Dermis blood vessel endothelial cell (primary cell): Measurements from ENCODE around the gene TLR3. TPM values are rescaled to one million over a fixed set of nuclear protein-coding genes. Genes with fewer than 3 reads are reported as not detected.
"Not testable (repeated sequence)": the region's sequence is repeated elsewhere in the genome, so short reads cannot be mapped to it uniquely, and the experiment has no call there.

Source experiments
- DNase-seq: peaks from one replicate; pipeline ENCODE4 v3.0.0; 2010
- total RNA-seq: library from RNA; depleted of rRNA; stranded (reverse); fragments of >200 nt; gene quantifications from 2 replicates; pipeline ENCODE4 v1.2.3, GENCODE V29; 2014

Gene TLR3
- total RNA-seq, 1 donor from 2014 or later: 2.4 TPM

- not testable (repeated sequence) for DNase-seq
These were observed 18.8 kb upstream of the TLR3 start for GRCh38 chr4:186050135-186050534.

GRCh38 chr4:186051096-186051495 is 17.9 kb upstream of the TLR3 start:
- no peak for DNase-seq

DNA sequence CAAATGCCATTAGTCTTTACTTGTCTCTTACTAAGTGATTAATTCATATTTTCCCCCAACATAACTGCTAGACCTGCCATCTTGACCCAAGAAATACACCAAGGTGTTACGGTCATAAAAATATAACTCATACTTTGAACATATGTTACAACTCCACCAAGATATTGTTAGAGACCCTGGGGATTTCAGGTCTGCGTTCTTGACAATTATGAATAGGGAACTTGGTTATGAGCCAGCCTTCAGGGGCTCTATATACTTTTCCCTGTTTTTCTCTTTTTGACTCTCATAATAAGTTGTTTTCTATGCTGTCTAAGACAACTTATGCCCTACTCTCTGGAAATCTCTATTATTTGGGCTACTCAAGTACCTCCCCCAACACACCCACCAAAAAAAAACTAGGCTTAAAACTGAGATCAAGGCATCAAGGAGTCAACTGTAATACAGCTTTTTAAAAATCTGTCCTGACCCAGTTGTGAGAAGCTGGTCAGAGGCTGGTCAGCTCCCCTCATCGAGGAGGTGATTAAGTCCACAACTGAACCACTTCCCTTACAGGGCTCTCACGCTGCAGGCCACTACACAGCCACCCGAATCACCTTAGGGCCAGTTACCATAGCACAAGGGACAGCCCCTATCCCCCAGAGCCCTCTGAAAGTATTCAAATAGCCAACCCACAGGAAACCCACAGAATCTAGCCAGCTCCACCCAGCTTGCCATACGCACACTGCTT is 10.5 kb upstream of the TLR3 start:
- no peak for DNase-seq

DNA sequence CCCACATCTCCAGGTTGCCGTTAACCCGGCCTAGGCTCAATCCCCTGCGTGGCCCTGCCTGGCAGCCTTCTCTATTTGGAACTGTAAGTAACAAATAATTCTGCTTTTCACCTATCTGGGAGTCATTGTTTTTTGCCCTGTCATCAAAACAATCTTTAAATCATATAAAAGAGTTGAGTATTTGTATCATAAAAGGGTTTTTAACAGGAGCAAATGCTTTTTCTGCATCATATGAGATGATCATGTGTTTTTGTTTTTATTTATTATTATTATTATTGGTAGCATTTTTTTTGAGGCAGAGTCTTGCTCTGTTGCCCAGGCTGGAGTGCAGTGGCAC is 10.0 kb upstream of the TLR3 start:
- no peak for DNase-seq

DNA sequence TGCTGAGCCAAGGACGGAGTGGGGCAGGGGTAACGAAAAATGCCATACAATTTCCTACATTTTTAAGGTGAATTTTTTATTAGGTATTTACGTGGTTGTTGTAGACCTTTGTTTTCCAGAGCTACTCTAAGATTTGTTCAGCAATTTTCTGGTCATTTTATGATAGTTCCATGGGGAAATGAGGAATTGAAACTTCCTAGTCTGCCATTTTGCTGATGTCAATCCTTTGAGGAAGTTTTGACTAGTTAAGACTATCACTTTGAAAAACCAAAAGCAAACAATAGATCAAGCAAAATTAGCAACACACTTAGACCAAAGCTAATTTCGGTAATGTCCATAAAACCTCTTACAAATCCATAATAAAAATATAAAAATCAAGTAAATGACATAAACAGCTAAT is 7.0 kb upstream of the TLR3 start:
- no peak for DNase-seq

GRCh38 chr4:186067757-186068385 is 1.1 kb upstream of the TLR3 start:
- DNase-seq: peak; percentile 76

GRCh38 chr4:186069729-186070128 is 773 bp downstream of the TLR3 start:
- no peak for DNase-seq

GRCh38 chr4:186072516-186072915 is 3.6 kb downstream of the TLR3 start:
- no peak for DNase-seq

DNA sequence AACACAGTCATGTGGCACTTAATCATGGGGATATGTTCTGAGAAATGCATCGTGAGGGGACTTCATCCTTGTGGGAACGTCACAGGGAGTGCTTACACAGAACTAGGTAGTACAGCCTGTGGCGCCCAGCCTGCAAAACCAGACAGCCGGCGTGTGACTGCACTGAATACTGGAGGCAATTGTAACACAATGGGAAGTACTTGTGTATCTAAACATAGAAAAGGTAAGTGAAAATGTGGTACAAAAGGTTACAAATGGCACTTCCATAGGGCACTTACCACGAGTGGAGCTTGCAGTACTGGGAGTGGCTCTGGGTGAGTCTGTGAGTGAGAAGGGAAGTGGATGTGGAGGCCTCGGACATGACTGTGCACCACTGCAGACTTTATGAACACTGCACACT is 5.2 kb downstream of the TLR3 start:
- DNase-seq: no peak

DNA sequence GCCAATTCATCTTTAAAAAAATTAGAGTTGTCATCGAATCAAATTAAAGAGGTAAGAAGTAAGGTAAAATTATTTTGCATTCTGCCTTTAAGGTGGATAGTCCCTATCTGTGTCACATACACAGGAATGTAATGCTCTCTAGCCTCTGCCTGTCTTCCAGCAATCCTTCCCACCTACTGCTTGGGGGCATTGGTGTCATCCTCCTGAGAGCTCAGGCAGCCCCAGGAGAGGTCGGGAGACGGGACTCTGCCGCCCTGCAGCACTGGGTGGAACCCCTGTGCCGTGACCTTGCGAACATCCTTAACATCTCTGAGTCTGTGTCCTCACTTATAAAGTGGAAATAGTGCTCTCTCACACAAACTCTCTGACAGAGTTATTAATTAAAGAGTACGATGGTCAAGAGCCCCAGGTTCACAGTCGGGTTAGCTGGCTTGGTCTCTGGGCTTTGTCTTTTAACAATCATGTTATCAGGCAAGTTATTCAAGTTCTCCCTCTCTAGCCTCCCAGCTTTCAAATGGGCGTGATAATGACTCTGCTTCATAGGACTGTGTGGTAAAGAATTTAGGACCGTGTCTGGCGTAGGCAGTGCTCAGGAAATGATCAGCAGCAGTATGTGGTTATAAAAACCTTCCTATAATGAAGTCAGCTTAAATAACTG is 10.2 kb downstream of the TLR3 start:
- DNase-seq: no peak

- no peak for DNase-seq
These were observed 10.7 kb downstream of the TLR3 start for GRCh38 chr4:186079694-186080093.

GRCh38 chr4:186081202-186081807 is 12.3 kb downstream of the TLR3 start:
- DNase-seq: peak; percentile 53

- DNase-seq: no peak
These were observed 13.3 kb downstream of the TLR3 start for GRCh38 chr4:186082221-186082620.

DNA sequence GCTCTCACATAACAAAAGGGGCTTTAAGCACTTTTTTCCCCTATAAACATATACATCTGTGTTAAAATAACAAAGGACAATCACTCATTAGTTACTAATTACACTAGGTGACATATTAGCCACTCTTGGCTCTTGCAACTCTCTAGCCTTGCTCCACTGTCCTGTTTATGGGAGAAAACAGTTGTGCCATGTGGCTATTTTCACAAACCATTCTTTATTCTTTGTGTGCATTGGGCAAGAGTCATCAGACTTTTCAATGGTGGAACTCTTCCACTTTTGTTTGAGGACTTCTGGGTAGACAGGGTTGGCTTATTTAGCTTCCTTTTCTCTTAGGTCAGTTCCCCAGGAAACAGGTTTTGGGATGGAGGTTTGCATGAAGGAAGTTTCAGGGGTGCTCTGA is 19.6 kb downstream of the TLR3 start:
- no peak for DNase-seq

GRCh38 chr4:186092296-186092695 is 23.3 kb downstream of the TLR3 start:
- no peak for DNase-seq

GRCh38 chr4:186095406-186095805 is 26.4 kb downstream of the TLR3 start:
- no peak for DNase-seq

GRCh38 chr4:186096681-186097165 is 27.8 kb downstream of the TLR3 start:
- DNase-seq: no peak

- no peak for DNase-seq
These were observed 28.4 kb downstream of the TLR3 start for GRCh38 chr4:186097386-186097785.

DNA sequence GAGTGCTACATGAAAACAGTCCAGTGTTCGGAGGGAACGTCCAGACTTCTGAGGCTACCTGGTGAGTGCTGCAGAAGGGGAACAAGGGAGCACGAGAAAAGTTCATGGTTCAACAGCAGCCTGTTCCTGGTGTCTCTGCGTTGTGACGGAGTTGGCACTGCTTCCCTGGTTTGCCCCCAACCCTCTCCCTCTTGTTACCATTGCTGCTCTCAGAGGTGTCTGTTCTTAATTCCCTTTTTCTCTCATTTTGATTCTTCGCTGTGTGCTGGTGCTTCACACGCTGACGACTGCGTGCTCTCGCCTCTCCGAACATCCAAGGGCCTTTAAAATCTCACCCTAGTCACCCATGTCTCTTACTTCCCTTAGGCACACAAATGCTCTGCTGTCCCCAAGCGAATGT is 34.0 kb downstream of the TLR3 start:
- no peak for DNase-seq

DNA sequence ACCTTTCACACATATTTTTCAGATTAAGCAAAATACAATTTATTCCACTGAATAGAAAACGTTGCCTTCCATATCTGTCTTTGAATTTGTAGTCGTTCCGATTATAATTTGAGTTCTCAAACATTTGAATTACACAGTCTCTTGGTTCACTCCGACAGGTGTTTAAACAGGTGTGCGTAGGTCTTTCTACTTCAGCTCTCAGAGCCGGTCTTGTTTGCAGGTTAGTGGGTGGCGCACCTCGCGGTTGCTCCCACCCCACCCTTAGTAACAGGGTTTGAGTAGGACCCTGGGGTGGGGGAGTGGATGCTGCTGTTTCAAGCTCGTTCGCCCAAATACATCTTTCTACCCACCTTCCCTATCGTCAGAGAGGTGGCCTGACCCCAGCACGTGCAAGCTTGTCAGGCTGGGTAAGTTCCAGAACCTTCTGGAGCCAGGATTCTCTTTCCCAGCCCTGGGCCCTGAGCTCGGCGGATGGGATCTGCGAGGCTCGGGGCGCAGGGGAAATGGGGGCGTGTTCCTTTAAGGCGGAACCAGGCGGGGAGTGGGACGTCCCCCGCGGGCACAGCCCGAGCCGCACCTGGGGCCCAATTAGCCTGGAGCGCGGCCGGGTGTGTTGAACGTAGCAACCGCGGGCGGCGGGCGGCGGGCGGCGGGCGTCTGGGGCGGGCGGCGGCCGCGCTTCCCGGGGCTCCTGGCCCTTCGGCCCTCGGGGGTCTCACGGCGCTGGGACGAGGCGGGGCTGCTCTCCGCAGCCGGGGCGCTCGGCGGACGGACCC is 35.3 kb downstream of the TLR3 start, which contains the start of gene FAM149A:
Gene FAM149A (plus strand): TSS at position 591 of the 776 bp plus-strand sequence.
- DNase-seq: no peak

GRCh38 chr4:186104890-186105646 is 36.1 kb downstream of the TLR3 start:
- peak; percentile 4 for DNase-seq
